Tibial artery (tissue), 4 donors: Measurements from ENCODE around the gene CHST9.

Experiments used
- DNase-seq, 2 donors: peaks; one replicate each; pipeline ENCODE4 v3.0.0-alpha.2; 2019
- H3K27ac ChIP-seq, 2 donors: fragments of 200-600 bp; sonication (generic) in 1 of 2; 1 replicate in 1 of 2; 2 replicates in 1 of 2; pipeline ENCODE4 v1.5.1; 2018 to 2019; ENCODE audit warnings: mild to moderate bottlenecking in 1 of 2
- H3K27me3 ChIP-seq, 2 donors: fragments of 200-600 bp; sonication (generic) in 1 of 2; one replicate each; pipeline versions ENCODE4 v1.5.1 to v1.6.0; 2016 to 2019
- H3K36me3 ChIP-seq, 3 donors: fragments of 200-600 bp; sonication (generic) in 2 of 3; one replicate each; pipeline ENCODE4 v1.5.1; 2016 to 2019; ENCODE audit warnings: mild to moderate bottlenecking in 2 of 3
- H3K4me1 ChIP-seq, 4 donors: fragments of 200-600 bp; sonication (generic) in 2 of 4; 1 replicate in 3 of 4; 2 replicates in 1 of 4; pipeline ENCODE4 v1.5.1; 2016 to 2019
- H3K4me3 ChIP-seq, 2 donors: fragments of 200-600 bp; sonication (generic) in 1 of 2; 1 replicate in 1 of 2; 2 replicates in 1 of 2; pipeline ENCODE4 v1.5.1; 2018 to 2019; ENCODE audit warnings: mild to moderate bottlenecking in 2 of 2
- H3K9me3 ChIP-seq, 3 donors: fragments of 200-600 bp; sonication (generic) in 1 of 3; one replicate each; pipeline ENCODE4 v1.5.1; 2016 to 2019
- CTCF ChIP-seq, 2 experiments: fragments of 200-600 bp in 1 of 2; fragments of 450-650 bp in 1 of 2; IDR thresholded peaks; one replicate each; pipeline ENCODE4 v1.5.1; 2017 to 2019; ENCODE audit warnings: antibody characterized with exemption in 2 of 2, mild to moderate bottlenecking in 1 of 2, moderate library complexity in 1 of 2
- intact Hi-C: fragments of 100-400 bp; cut with DNase I; formaldehyde crosslinking; loops from one replicate; pipeline ENCODE4 v1.15.0; 2023; ENCODE audit warnings: low total_unique reads

Gene CHST9

GRCh38 chr18:26901020-26901419, 284.1 kb downstream of the CHST9 start:
- Histone ChIP-seq H3K27me3 (no peaks in the 10 kb centered on the region), H3K9me3 (no peaks in the 10 kb centered on the region), H3K4me1 (no peaks in the 10 kb centered on the region), H3K36me3 (no peaks in the 10 kb centered on the region), H3K27ac (no peak overlapping the region), H3K4me3 (no peak overlapping the region)
- no peak for TF ChIP-seq CTCF (IDR thresholded peaks at IDR 0.05)
- intact Hi-C loops, result no loop called here
- DNase-seq, result no peak

- Histone ChIP-seq H3K36me3 (no peaks in the 10 kb centered on the region), H3K4me3 (no peak overlapping the region), H3K4me1 (no peaks in the 10 kb centered on the region), H3K27ac (no peak overlapping the region), H3K9me3 (no peaks in the 10 kb centered on the region), H3K27me3 (no peaks in the 10 kb centered on the region)
- TF ChIP-seq CTCF (IDR thresholded peaks at IDR 0.05), result no peak
- DNase-seq, result no peak
- intact Hi-C loops, result no loop called here
Observed at GRCh38 chr18:26894426-26894825, 290.7 kb downstream of the CHST9 start.

GRCh38 chr18:26893996-26894395, 291.1 kb downstream of the CHST9 start:
- no peak overlapping the region for H3K4me3 ChIP-seq
- TF ChIP-seq CTCF (IDR thresholded peaks at IDR 0.05), result no peak
- H3K4me1 ChIP-seq, result no peaks in the 10 kb centered on the region
- no peak overlapping the region for H3K27ac ChIP-seq
- H3K9me3 ChIP-seq, result no peaks in the 10 kb centered on the region
- no peaks in the 10 kb centered on the region for H3K27me3 ChIP-seq
- DNase-seq, result no peak
- H3K36me3 ChIP-seq, result no peaks in the 10 kb centered on the region
- intact Hi-C loops, result no loop called here

- H3K36me3 ChIP-seq, result no peaks in the 10 kb centered on the region
Observed at GRCh38 chr18:26888259-26888658, 296.8 kb downstream of the CHST9 start.

GRCh38 chr18:26875040-26875654, 310.0 kb downstream of the CHST9 start:
- intact Hi-C loops, result no loop called here

More at GRCh38 chr18:26888259-26888658, 296.8 kb downstream of the CHST9 start:
- H3K27me3 ChIP-seq, result no peaks in the 10 kb centered on the region
- H3K9me3 ChIP-seq, result no peaks in the 10 kb centered on the region
- no peak overlapping the region for H3K4me3 ChIP-seq
- no peak for TF ChIP-seq CTCF (IDR thresholded peaks at IDR 0.05)
- no peak overlapping the region for H3K27ac ChIP-seq
- no peaks in the 10 kb centered on the region for H3K4me1 ChIP-seq
- DNase-seq, result no peak
- intact Hi-C loops, result no loop called here

More at GRCh38 chr18:26875040-26875654, 310.0 kb downstream of the CHST9 start:
- Histone ChIP-seq H3K27me3 (no peaks in the 10 kb centered on the region), H3K4me3 (no peak overlapping the region), H3K9me3 (no peaks in the 10 kb centered on the region), H3K4me1 (no peaks in the 10 kb centered on the region), H3K27ac (no peak overlapping the region), H3K36me3 (no peaks in the 10 kb centered on the region)
- no peak for DNase-seq
- TF ChIP-seq CTCF (IDR thresholded peaks at IDR 0.05), result no peak
